Hindlimb muscle (tissue), 1 donor: ENCODE results near the gene SLC38A10. TPM values are rescaled to one million over a fixed set of nuclear protein-coding genes. Genes with fewer than 3 reads are reported as not detected.
"Not testable (repeated sequence)": the region's sequence is repeated elsewhere in the genome, so short reads cannot be mapped to it uniquely, and the experiment has no call there.

Experiments used
- DNase-seq: peaks from one replicate; pipeline ENCODE4 v3.0.0-alpha.2; 2013
- polyA plus RNA-seq: library from polyadenylated mRNA; unstranded; fragments of 120-200 nt; gene quantifications from one replicate; pipeline ENCODE4 v1.2.1, GENCODE V29; 2013; ENCODE audit not compliant: insufficient read length

The SLC38A10 gene
- polyA plus RNA-seq, 1 donor: 53.2 TPM

- DNase-seq: not testable (repeated sequence)
Measured at GRCh38 chr17:81227630-81228029, 67.5 kb downstream of the SLC38A10 start.

- no peak for DNase-seq
Measured at GRCh38 chr17:81223762-81224130, 71.4 kb downstream of the SLC38A10 start.

GRCh38 chr17:81222906-81223761 is 72.0 kb downstream of the SLC38A10 start, which contains the start of gene CEP131:
Gene CEP131, minus strand, starts transcription at chr17:81222965. Its CDS starts 2,909 bp downstream, at chr17:81220056.
- peak; percentile 97 for DNase-seq

GRCh38 chr17:81222620-81222905 is 72.5 kb downstream of the SLC38A10 start:
- DNase-seq: no peak

- no peak for DNase-seq
Measured at GRCh38 chr17:81221842-81222619, 73.1 kb downstream of the SLC38A10 start.

- no peak for DNase-seq
Measured at GRCh38 chr17:81221371-81221841, 73.7 kb downstream of the SLC38A10 start.

GRCh38 chr17:81219476-81220180 is 75.5 kb downstream of the SLC38A10 start:
- DNase-seq: no peak

GRCh38 chr17:81218991-81219390 is 76.1 kb downstream of the SLC38A10 start:
- DNase-seq: no peak

- DNase-seq: no peak
Measured at GRCh38 chr17:81218459-81218858, 76.6 kb downstream of the SLC38A10 start.

GRCh38 chr17:81217491-81217890 is 77.6 kb downstream of the SLC38A10 start:
- DNase-seq: no peak

- no peak for DNase-seq
Measured at GRCh38 chr17:81213978-81214377, 81.1 kb downstream of the SLC38A10 start.

GRCh38 chr17:81212365-81212764 is 82.7 kb downstream of the SLC38A10 start:
- no peak for DNase-seq

- DNase-seq: no peak
Measured at GRCh38 chr17:81210868-81211267, 84.2 kb downstream of the SLC38A10 start.

- DNase-seq: no peak
Measured at GRCh38 chr17:81210466-81210865, 84.6 kb downstream of the SLC38A10 start.

- no peak for DNase-seq
Measured at GRCh38 chr17:81209141-81209540, 86.0 kb downstream of the SLC38A10 start.

- no peak for DNase-seq
Measured at GRCh38 chr17:81208651-81209050, 86.5 kb downstream of the SLC38A10 start.

- DNase-seq: no peak
Measured at GRCh38 chr17:81207610-81208581, 87.2 kb downstream of the SLC38A10 start.

- no peak for DNase-seq
Measured at GRCh38 chr17:81206657-81207056, 88.5 kb downstream of the SLC38A10 start.

- no peak for DNase-seq
Measured at GRCh38 chr17:81206166-81206565, 88.9 kb downstream of the SLC38A10 start.

- DNase-seq: no peak
Measured at GRCh38 chr17:81204578-81204977, 90.5 kb downstream of the SLC38A10 start.

- no peak for DNase-seq
Measured at GRCh38 chr17:81203136-81203535, 92.0 kb downstream of the SLC38A10 start.

GRCh38 chr17:81202318-81202717 is 92.8 kb downstream of the SLC38A10 start:
- no peak for DNase-seq
